OCI-LY7 (cell line): Measurements from ENCODE around the gene CYP26A1.

Experiments
- CTCF ChIP-seq: fragments of 200-600 bp; sonication (generic); conservative IDR thresholded peaks from 2 replicates; pipeline ENCODE4 v1.5.1; 2014; ENCODE audit warnings: mild to moderate bottlenecking, antibody characterized with exemption, low read length, moderate library complexity, mixed read lengths
- EZH2phosphoT487 ChIP-seq: fragments of 200-600 bp; sonication (generic); IDR thresholded peaks from 2 replicates; pipeline ENCODE4 v1.6.1; 2018; ENCODE audit warnings: low read depth, borderline replicate concordance, mild to moderate bottlenecking, mixed run types, antibody characterized with exemption, low read length, moderate library complexity, mixed read lengths

- TF ChIP-seq EZH2phosphoT487, result no peak
- TF ChIP-seq CTCF, result no peak
These were observed 16.9 kb downstream of the CYP26A1 start for GRCh38 chr10:93090619-93091018.
